PC-3 (cell line): Measurements from ENCODE around the gene CD200R1L. TPM values are rescaled to one million over a fixed set of nuclear protein-coding genes. Genes with fewer than 3 reads are reported as not detected.

Source experiments
- ATAC-seq: fragments of 200-7000 bp; cut with Tn5 transposase; 2 replicates; pipeline ENCODE4 v1.9.1; 2020; ENCODE audit warnings: mild to moderate bottlenecking, moderate library complexity
- Bru-seq: library from RNA; stranded (reverse); fragments of 400-500 nt; gene quantifications from one replicate; lab custom pipeline; 2021; lab: Mats Ljungman, UMichigan
- BruChase-seq, 2 experiments: library from RNA; stranded (reverse); fragments of 400-500 nt; gene quantifications; one replicate each; lab custom pipeline; 2021; lab: Mats Ljungman, UMichigan
- BruUV-seq: library from RNA; stranded (reverse); fragments of 400-500 nt; replicated peaks from 2 replicates; lab custom pipeline; 2021; lab: Mats Ljungman, UMichigan
- CTCF ChIA-PET: fragments of 300-600 bp; sonication (Branson Sonifier 250); formaldehyde crosslinking; loops from one replicate; lab custom pipeline; 2022; ENCODE audit warnings: antibody characterized with exemption; lab: Charles Lee
- POLR2A ChIA-PET: fragments of 300-600 bp; sonication (Branson Sonifier 250); formaldehyde crosslinking; loops from one replicate; lab custom pipeline; 2022; ENCODE audit warnings: antibody characterized with exemption; ENCODE audit not compliant: unreplicated experiment; lab: Charles Lee
- DNase-seq: peaks from one replicate; pipeline ENCODE4 v3.0.0-alpha.2; 2015
- H2AFZ ChIP-seq: fragments of 300-600 bp; sonication (generic); 2 replicates; pipeline ENCODE4 v1.6.0; 2016; ENCODE audit warnings: antibody characterized with exemption, low read length
- H3F3A ChIP-seq: fragments of 300-600 bp; sonication (generic); one replicate; pipeline ENCODE4 v1.6.0; 2017; ENCODE audit warnings: antibody characterized with exemption, low read length, control low read depth, mild to moderate bottlenecking; ENCODE audit not compliant: unreplicated experiment
- H3K27ac ChIP-seq: fragments of 300-600 bp; sonication (generic); 2 replicates; pipeline ENCODE4 v1.5.1; 2016; ENCODE audit warnings: mild to moderate bottlenecking, low read length
- H3K27me3 ChIP-seq: fragments of 300-600 bp; sonication (generic); 2 replicates; pipeline ENCODE4 v1.6.1; 2016; ENCODE audit warnings: low read length, mixed read lengths
- H3K36me3 ChIP-seq: fragments of 300-600 bp; sonication (generic); 2 replicates; pipeline ENCODE4 v1.6.1; 2016; ENCODE audit warnings: low read depth, mixed run types, low read length, mixed read lengths
- H3K4me1 ChIP-seq: fragments of 300-600 bp; sonication (generic); 2 replicates; pipeline ENCODE4 v1.5.1; 2016; ENCODE audit warnings: low read length; ENCODE audit not compliant: insufficient read depth
- H3K4me2 ChIP-seq: fragments of 300-600 bp; sonication (generic); 2 replicates; pipeline ENCODE4 v1.6.0; 2016; ENCODE audit warnings: low read length
- H3K4me3 ChIP-seq: fragments of 300-600 bp; sonication (generic); 2 replicates; pipeline ENCODE4 v1.5.1; 2016; ENCODE audit warnings: mild to moderate bottlenecking, low read length, mixed read lengths
- H3K79me2 ChIP-seq: fragments of 300-600 bp; sonication (generic); 2 replicates; pipeline ENCODE4 v1.6.1; 2017; ENCODE audit warnings: low read length, mixed read lengths
- H3K9ac ChIP-seq: fragments of 300-600 bp; sonication (generic); 2 replicates; pipeline ENCODE4 v1.6.0; 2016; ENCODE audit warnings: mild to moderate bottlenecking, low read length
- H3K9me2 ChIP-seq: fragments of 300-600 bp; sonication (generic); replicated peaks from 2 replicates; pipeline ENCODE4 v1.6.1; 2016; ENCODE audit warnings: mixed run types, low read length, mixed read lengths
- H3K9me3 ChIP-seq: fragments of 300-600 bp; sonication (generic); 2 replicates; pipeline ENCODE4 v1.6.1; 2016; ENCODE audit warnings: low read length, mixed read lengths
- H4K20me1 ChIP-seq: fragments of 300-600 bp; sonication (generic); 2 replicates; pipeline ENCODE4 v1.6.1; 2016; ENCODE audit warnings: low read length, mixed read lengths
- EZH2 ChIP-seq: fragments of 300-600 bp; sonication (generic); IDR thresholded peaks from one replicate; pipeline ENCODE4 v1.6.1; 2017; ENCODE audit warnings: antibody characterized with exemption, mild to moderate bottlenecking, low read length; ENCODE audit not compliant: unreplicated experiment
- EZH2phosphoT487 ChIP-seq: fragments of 300-600 bp; sonication (generic); IDR thresholded peaks from 2 replicates; pipeline ENCODE4 v1.6.1; 2018; ENCODE audit warnings: mild to moderate bottlenecking, antibody characterized with exemption, low read length, borderline replicate concordance
- intact Hi-C: fragments of 100-400 bp; cut with micrococcal nuclease; formaldehyde crosslinking; loops from 2 replicates; pipeline ENCODE4 v1.9.0; 2023
- long read RNA-seq: library from polyadenylated mRNA; unstranded; transcript quantifications from one replicate; pipeline ENCODE4 v2.0.0, GENCODE V29; 2021; ENCODE audit not compliant: unreplicated experiment
- total RNA-seq: library from RNA; depleted of rRNA; stranded (reverse); fragments of >200 nt; gene quantifications from 2 replicates; pipeline ENCODE4 v1.2.3, GENCODE V29; 2014; rRNA removed
- TF ChIP-seq, protein P1 (sequence below): fragments of 300-600 bp; sonication (generic); conservative IDR thresholded peaks from 2 replicates; pipeline ENCODE4 v1.5.1; 2017; ENCODE audit warnings: antibody characterized with exemption, low read depth, mild to moderate bottlenecking, low read length

The CD200R1L gene, protein sequence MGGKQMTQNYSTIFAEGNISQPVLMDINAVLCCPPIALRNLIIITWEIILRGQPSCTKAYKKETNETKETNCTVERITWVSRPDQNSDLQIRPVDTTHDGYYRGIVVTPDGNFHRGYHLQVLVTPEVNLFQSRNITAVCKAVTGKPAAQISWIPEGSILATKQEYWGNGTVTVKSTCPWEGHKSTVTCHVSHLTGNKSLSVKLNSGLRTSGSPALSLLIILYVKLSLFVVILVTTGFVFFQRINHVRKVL
- total RNA-seq, result not detected in 2 replicates
- percentile 7 among the genes with signal in this experiment for Bru-seq, nascent RNA
- BruChase-seq, experiment 1, labeled RNA remaining after a 6-hour chase, result percentile 4 among the genes with signal in this experiment
- not detected for BruChase-seq, experiment 2, labeled RNA remaining after a 2-hour chase
- long read RNA-seq, result 0 reads

DNA sequence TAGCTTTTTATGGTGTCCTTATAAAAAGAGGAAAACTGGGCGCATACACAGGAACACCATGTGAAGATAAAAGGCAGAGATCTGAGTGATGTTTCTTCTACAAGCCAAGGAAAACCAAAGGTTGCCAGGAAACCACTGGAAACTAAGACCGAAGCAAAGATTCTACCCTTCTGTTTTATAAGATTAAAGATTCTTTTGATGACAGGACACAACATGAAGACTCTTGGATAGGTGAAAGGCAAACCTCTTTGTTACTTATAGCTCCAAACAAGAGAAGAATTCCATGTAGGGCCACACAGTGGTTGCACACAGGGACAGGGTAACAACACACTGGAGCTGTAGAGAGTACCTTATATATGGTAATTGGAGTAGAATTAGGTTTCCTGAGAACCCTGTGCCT, at the start of gene CD200R1L:
TSS of gene CD200R1L (minus strand) at position 101 of the 400 bp plus-strand sequence. CDS start 17,497 bp downstream, outside the sequence.
- POLR2A ChIA-PET, result no interaction called here
- Histone ChIP-seq H3F3A (no peaks in the 10 kb centered on the region), H3K79me2 (no peaks in the 10 kb centered on the region), H3K9me2 (no peaks in the 10 kb centered on the region), H3K27me3 (no peaks in the 10 kb centered on the region), H3K36me3 (no peaks in the 10 kb centered on the region), H3K4me2 (no peak within 1 kb of the TSS), H3K4me3 (no peak within 1 kb of the TSS), H4K20me1 (no peaks in the 10 kb centered on the region), H3K27ac (no peak within 1 kb of the TSS), H3K9me3 (0 out of 2 replicates have a peak, but pooled peaks cover 5% of the 10 kb centered on the region), H2AFZ (no peak within 1 kb of the TSS), H3K9ac (no peak within 1 kb of the TSS), H3K4me1 (no peaks in the 10 kb centered on the region)
- BruUV-seq, result no TSS peak
- TF ChIP-seq, protein P1, sequence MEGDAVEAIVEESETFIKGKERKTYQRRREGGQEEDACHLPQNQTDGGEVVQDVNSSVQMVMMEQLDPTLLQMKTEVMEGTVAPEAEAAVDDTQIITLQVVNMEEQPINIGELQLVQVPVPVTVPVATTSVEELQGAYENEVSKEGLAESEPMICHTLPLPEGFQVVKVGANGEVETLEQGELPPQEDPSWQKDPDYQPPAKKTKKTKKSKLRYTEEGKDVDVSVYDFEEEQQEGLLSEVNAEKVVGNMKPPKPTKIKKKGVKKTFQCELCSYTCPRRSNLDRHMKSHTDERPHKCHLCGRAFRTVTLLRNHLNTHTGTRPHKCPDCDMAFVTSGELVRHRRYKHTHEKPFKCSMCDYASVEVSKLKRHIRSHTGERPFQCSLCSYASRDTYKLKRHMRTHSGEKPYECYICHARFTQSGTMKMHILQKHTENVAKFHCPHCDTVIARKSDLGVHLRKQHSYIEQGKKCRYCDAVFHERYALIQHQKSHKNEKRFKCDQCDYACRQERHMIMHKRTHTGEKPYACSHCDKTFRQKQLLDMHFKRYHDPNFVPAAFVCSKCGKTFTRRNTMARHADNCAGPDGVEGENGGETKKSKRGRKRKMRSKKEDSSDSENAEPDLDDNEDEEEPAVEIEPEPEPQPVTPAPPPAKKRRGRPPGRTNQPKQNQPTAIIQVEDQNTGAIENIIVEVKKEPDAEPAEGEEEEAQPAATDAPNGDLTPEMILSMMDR, result no peak
- TF ChIP-seq EZH2phosphoT487 (no peak), EZH2 (no peak)
- DNase-seq, result no peak
- intact Hi-C loops, result no loop called here
- no peak for ATAC-seq
- CTCF ChIA-PET, result no interaction called here

DNA sequence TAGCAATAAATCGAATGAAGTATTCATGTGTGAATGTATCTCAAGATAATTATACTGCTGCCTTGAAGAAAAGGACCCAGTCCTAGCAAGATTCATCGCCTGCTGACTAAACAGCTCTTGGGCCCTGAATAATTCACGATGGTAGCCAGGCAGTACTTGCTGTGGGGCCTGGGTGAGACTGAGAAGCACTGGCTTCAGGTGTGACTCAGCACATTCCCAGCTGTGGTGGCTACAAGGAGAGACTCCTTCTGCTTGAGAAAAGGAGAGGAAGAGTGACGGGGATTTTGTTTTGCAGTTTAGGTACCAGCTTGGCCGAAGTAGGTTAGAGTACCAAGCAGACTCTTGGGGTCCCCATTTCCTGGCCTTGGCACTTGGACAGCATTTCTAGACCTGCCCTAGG, 47.6 kb upstream of the CD200R1L start:
- peak; percentile 18 for DNase-seq
- intact Hi-C loops, result no loop called here
- H3K9me3 ChIP-seq, result no peaks in the 10 kb centered on the region
- POLR2A ChIA-PET, result no interaction called here
- no TSS peak for BruUV-seq
- H3K36me3 ChIP-seq, result no peaks in the 10 kb centered on the region
- H3K27ac ChIP-seq, result no peak overlapping the region
- H3K79me2 ChIP-seq, result no peaks in the 10 kb centered on the region
- TF ChIP-seq EZH2 (no peak), EZH2phosphoT487 (no peak)
- TF ChIP-seq, protein P1, result no peak
- no peaks in the 10 kb centered on the region; the same call in 1 of the 2 replicates for H3K4me1 ChIP-seq
- peaks cover 7% of the 10 kb centered on the region; the same call in 1 of the 2 replicates for H3K27me3 ChIP-seq
- no peaks in the 10 kb centered on the region for H4K20me1 ChIP-seq
- CTCF ChIA-PET, result no interaction called here
- no peaks in the 10 kb centered on the region for H3F3A ChIP-seq
- peak; percentile 43; the same call in 1 of the 2 replicates for ATAC-seq
- H3K4me3 ChIP-seq, result no peak overlapping the region
- no peak overlapping the region for H3K4me2 ChIP-seq
- no peaks in the 10 kb centered on the region for H3K9me2 ChIP-seq
- no peak overlapping the region for H3K9ac ChIP-seq
- H2AFZ ChIP-seq, result peak overlapping the region; percentile 54; the same call in 1 of the 2 replicates

DNA sequence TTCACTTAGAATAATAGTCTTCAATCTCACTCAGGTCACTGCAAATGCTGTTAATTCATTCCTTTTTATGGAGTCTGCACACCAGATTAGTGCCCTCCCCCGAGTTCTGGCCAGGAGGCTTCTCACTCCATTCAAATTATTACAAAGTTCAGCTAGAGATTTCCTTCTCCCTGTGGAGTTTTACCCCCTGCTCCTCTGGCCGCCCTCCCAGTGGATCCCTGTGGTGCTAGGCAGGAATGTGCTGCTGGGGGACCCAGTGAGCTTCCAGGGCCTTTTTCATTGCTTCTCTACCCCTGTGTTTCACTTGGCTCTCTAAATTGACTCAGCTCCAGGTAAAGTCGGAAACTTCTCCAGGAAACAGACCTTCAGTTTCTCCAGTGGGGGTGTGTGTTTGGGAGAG, 42.7 kb upstream of the CD200R1L start:
- H3K4me2 ChIP-seq, result no peak overlapping the region
- H3K9me2 ChIP-seq, result no peaks in the 10 kb centered on the region
- H3K9ac ChIP-seq, result no peak overlapping the region
- TF ChIP-seq, protein P1, result no peak
- TF ChIP-seq EZH2phosphoT487, result no peak
- TF ChIP-seq EZH2, result no peak
- intact Hi-C loops, result no loop called here
- H3K27ac ChIP-seq, result no peak overlapping the region
- no peak overlapping the region for H2AFZ ChIP-seq
- DNase-seq, result no peak
- POLR2A ChIA-PET, result no interaction called here
- H3K36me3 ChIP-seq, result no peaks in the 10 kb centered on the region
- no peak overlapping the region for H3K4me3 ChIP-seq
- BruUV-seq, result no TSS peak
- H3K9me3 ChIP-seq, result no peaks in the 10 kb centered on the region
- no peak for ATAC-seq
- no peaks in the 10 kb centered on the region for H3K79me2 ChIP-seq
- no peaks in the 10 kb centered on the region; the same call in 1 of the 2 replicates for H3K4me1 ChIP-seq
- H3K27me3 ChIP-seq, result peaks cover 4% of the 10 kb centered on the region; the same call in 1 of the 2 replicates
- CTCF ChIA-PET, result no interaction called here
- H4K20me1 ChIP-seq, result no peaks in the 10 kb centered on the region
- no peaks in the 10 kb centered on the region for H3F3A ChIP-seq
